Activated CD8-positive, alpha-beta T cell treated with anti-CD3 and anti-CD28 coated beads for 36 hours (primary cell): ENCODE measurements around the gene ORC4. TPM values are rescaled to one million over a fixed set of nuclear protein-coding genes. Genes with fewer than 3 reads are reported as not detected.

Experiments
- ATAC-seq: fragments of 200-7000 bp; cut with Tn5 transposase; one replicate; pipeline ENCODE4 v1.10.0; 2021; ENCODE audit warnings: mild to moderate bottlenecking, moderate library complexity
- CTCF ChIA-PET: fragments of 350-600 bp; sonication (Branson Sonifier 250); formaldehyde crosslinking; loops from one replicate; lab custom pipeline; 2021; ENCODE audit warnings: antibody characterized with exemption; lab: Charles Lee
- POLR2A ChIA-PET: fragments of 350-600 bp; sonication (Branson Sonifier 250); formaldehyde crosslinking; loops from one replicate; lab custom pipeline; 2021; ENCODE audit warnings: antibody characterized with exemption; lab: Charles Lee
- DNase-seq: peaks from one replicate; pipeline ENCODE4 v3.0.0-alpha.2; 2020
- H3K27ac Mint-ChIP-seq: one replicate; pipeline ENCODE4 v1.8.0; 2021; ENCODE audit warnings: mild to moderate bottlenecking, mixed read lengths
- H3K27me3 Mint-ChIP-seq: one replicate; pipeline ENCODE4 v1.8.0; 2021; ENCODE audit warnings: mixed read lengths
- H3K36me3 Mint-ChIP-seq: one replicate; pipeline ENCODE4 v1.8.0; 2021; ENCODE audit warnings: low read depth, mixed read lengths
- H3K4me1 Mint-ChIP-seq: one replicate; pipeline ENCODE4 v1.8.0; 2021; ENCODE audit warnings: low read depth, mixed read lengths
- H3K4me3 Mint-ChIP-seq: one replicate; pipeline ENCODE4 v1.8.0; 2021; ENCODE audit warnings: mild to moderate bottlenecking, moderate library complexity, mixed read lengths
- H3K9me3 Mint-ChIP-seq: one replicate; pipeline ENCODE4 v1.8.0; 2021; ENCODE audit warnings: mixed read lengths
- intact Hi-C: fragments of 100-400 bp; cut with micrococcal nuclease; formaldehyde crosslinking; loops from one replicate; pipeline ENCODE4 v1.10.0; 2022
- total RNA-seq, 2 experiments: library from RNA; stranded (reverse); gene quantifications; one replicate each; pipeline ENCODE4 v1.2.3, GENCODE V29; 2021
- TF ChIP-seq, protein P1 (sequence below): fragments of 200-600 bp; IDR thresholded peaks from one replicate; pipeline ENCODE4 v1.8.0; 2022; ENCODE audit warnings: antibody characterized with exemption, mild to moderate bottlenecking

Gene ORC4
- total RNA-seq, 2 experiments from 2014 or later, result 31.1 to 33.0 TPM

- Mint-ChIP-seq H3K36me3 (peaks cover 3% of the 10 kb centered on the region), H3K4me1 (peaks cover 18% of the 10 kb centered on the region), H3K9me3 (no peaks in the 10 kb centered on the region), H3K27ac (no peak overlapping the region), H3K27me3 (no peaks in the 10 kb centered on the region), H3K4me3 (no peak overlapping the region)
- DNase-seq (no peak), ATAC-seq (no peak)
- intact Hi-C loops, result no loop called here
- ChIA-PET CTCF (interaction anchor here (1.0 to 1.1 kb wide), 2 partner anchors 9 kb away, joined by 3 read pairs; no protein-coding TSS in a partner anchor), POLR2A (no interaction called here)
- TF ChIP-seq, protein P1, sequence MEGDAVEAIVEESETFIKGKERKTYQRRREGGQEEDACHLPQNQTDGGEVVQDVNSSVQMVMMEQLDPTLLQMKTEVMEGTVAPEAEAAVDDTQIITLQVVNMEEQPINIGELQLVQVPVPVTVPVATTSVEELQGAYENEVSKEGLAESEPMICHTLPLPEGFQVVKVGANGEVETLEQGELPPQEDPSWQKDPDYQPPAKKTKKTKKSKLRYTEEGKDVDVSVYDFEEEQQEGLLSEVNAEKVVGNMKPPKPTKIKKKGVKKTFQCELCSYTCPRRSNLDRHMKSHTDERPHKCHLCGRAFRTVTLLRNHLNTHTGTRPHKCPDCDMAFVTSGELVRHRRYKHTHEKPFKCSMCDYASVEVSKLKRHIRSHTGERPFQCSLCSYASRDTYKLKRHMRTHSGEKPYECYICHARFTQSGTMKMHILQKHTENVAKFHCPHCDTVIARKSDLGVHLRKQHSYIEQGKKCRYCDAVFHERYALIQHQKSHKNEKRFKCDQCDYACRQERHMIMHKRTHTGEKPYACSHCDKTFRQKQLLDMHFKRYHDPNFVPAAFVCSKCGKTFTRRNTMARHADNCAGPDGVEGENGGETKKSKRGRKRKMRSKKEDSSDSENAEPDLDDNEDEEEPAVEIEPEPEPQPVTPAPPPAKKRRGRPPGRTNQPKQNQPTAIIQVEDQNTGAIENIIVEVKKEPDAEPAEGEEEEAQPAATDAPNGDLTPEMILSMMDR, result no peak
These were observed 21.7 kb upstream of the ORC4 start for GRCh38 chr2:148042219-148042618.

GRCh38 chr2:148039783-148040182 is 19.2 kb upstream of the ORC4 start:
- Mint-ChIP-seq H3K27ac (no peak overlapping the region), H3K36me3 (no peaks in the 10 kb centered on the region), H3K4me3 (no peak overlapping the region), H3K4me1 (peaks cover 7% of the 10 kb centered on the region), H3K27me3 (no peaks in the 10 kb centered on the region), H3K9me3 (no peaks in the 10 kb centered on the region)
- POLR2A ChIA-PET, result no interaction called here
- ATAC-seq (no peak), DNase-seq (no peak)
- TF ChIP-seq, protein P1, result no peak
- intact Hi-C loops, result no loop called here
- CTCF ChIA-PET, result no interaction called here

DNA sequence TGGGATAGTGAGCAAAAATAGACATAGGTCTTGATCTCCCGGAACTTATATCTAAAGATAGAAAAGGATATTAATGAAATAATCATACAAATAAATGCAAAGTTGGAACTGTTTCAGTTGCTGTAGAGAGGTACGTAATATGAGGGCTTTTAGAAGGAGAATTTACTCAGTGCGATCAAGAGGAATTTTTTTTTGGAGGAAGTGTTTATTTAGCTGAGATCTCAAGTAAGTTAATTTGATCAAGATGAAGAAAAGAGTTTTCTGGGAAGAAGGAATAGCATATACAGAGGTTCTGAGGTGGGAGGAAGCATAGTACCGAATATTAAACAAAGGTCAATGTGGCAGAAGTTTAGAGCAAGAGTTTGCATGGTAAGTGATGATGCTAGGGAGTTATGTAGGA is 11.7 kb upstream of the ORC4 start:
- Mint-ChIP-seq H3K27ac (no peak overlapping the region), H3K9me3 (no peaks in the 10 kb centered on the region), H3K4me3 (no peak overlapping the region), H3K36me3 (peaks cover 2% of the 10 kb centered on the region), H3K4me1 (no peaks in the 10 kb centered on the region), H3K27me3 (no peaks in the 10 kb centered on the region)
- DNase-seq (no peak), ATAC-seq (no peak)
- ChIA-PET POLR2A (no interaction called here), CTCF (interaction anchor here (2.1 kb wide), 1 partner anchor 11 kb away, joined by 7 read pairs; the partner anchor contains the start of genes MBD5 and ORC4)
- TF ChIP-seq, protein P1, result no peak
- intact Hi-C loops, result no loop called here

DNA sequence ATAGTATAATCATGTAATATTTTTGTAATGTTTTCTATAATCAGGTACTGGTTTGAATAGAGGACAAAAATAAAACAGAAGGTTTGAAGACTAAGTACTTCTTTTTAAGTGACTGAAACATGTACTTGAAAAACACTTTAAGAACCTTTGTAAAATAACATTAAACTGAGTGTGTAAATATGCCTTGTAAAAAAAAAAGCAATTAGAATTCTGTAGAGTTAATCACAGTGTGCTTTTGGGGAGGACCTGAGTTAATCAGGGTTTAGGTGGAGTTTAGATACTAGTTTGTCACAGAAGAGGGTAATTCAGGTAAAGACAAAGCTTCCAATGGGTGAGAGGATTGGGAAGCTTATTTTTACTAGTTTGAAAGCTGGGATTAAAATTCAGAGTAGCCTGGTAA is 10.6 kb upstream of the ORC4 start:
- CTCF ChIA-PET, result interaction anchor here (0.7 to 2.1 kb wide), 2 partner anchors 10 to 986 kb away, joined by 3 to 7 read pairs; partner anchors contain the start of genes MBD5 and ORC4
- intact Hi-C loops, result no loop called here
- peaks cover 2% of the 10 kb centered on the region for H3K36me3 Mint-ChIP-seq
- no peaks in the 10 kb centered on the region for H3K27me3 Mint-ChIP-seq
- H3K27ac Mint-ChIP-seq, result no peak overlapping the region
- ATAC-seq, result no peak
- no peak overlapping the region for H3K4me3 Mint-ChIP-seq
- peaks cover 5% of the 10 kb centered on the region for H3K4me1 Mint-ChIP-seq
- TF ChIP-seq, protein P1, result no peak
- no peak for DNase-seq
- no peaks in the 10 kb centered on the region for H3K9me3 Mint-ChIP-seq
- POLR2A ChIA-PET, result interaction anchor here (1.6 kb wide), 1 partner anchor 10 kb away, joined by 5 read pairs; the partner anchor contains the start of genes MBD5 and ORC4

GRCh38 chr2:148028781-148029180 is 8.2 kb upstream of the ORC4 start:
- Mint-ChIP-seq H3K27ac (no peak overlapping the region), H3K4me1 (peaks cover 20% of the 10 kb centered on the region), H3K4me3 (no peak overlapping the region), H3K27me3 (no peaks in the 10 kb centered on the region), H3K9me3 (no peaks in the 10 kb centered on the region), H3K36me3 (no peaks in the 10 kb centered on the region)
- no peak for DNase-seq
- ChIA-PET POLR2A (no interaction called here), CTCF (interaction anchor here (1.1 kb wide), 1 partner anchor 8 kb away, joined by 3 read pairs; the partner anchor contains the start of genes MBD5 and ORC4)
- ATAC-seq, result no peak
- TF ChIP-seq, protein P1, result no peak
- intact Hi-C loops, result loop anchor here (10.0 kb wide), 1 partner anchor 616 kb away; the partner anchor contains the start of gene EPC2
